GM13976 (cell line): Measurements from ENCODE around the gene VWA1.

ENCODE experiments used
- DNase-seq: peaks from one replicate; pipeline ENCODE4 v3.0.0; 2012; ENCODE audit warnings: low spot score
- in situ Hi-C: fragments of 300-500 bp; cut with MboI; formaldehyde crosslinking; loops from one replicate; pipeline ENCODE4 v1.12.0; 2022; ENCODE audit warnings: low sequenced_read_pairs, mixed read lengths, inconsistent platforms; ENCODE audit not compliant: unreplicated experiment
- TF ChIP-seq, protein P1 (sequence below): IDR thresholded peaks from 2 replicates; pipeline ENCODE4 v1.5.1; 2012; ENCODE audit warnings: borderline replicate concordance, mild to moderate bottlenecking; ENCODE audit not compliant: insufficient read depth; ENCODE audit errors: extremely low read depth, missing control alignments, control extremely low read depth

Gene VWA1

DNA sequence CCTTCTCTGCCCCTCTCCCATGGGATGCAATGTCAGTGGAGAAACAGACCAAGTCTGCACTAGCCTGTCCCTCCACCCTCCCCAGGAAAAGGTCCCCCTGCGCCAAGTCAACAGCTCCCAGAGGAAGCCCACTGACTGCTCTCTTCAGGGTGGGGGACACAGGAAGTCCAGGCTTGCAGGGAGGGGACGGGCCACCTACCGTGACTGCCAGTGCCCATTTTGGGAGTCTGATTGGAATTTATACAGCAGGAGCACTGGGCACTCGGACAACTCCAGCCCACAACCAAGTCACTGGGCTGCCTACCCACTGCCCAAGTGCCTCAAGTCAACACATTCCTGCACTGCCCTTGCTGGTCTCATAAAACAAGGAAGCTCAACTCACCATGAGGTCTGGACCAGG is 42.5 kb upstream of the VWA1 start:
- no peak for DNase-seq
- TF ChIP-seq, protein P1, sequence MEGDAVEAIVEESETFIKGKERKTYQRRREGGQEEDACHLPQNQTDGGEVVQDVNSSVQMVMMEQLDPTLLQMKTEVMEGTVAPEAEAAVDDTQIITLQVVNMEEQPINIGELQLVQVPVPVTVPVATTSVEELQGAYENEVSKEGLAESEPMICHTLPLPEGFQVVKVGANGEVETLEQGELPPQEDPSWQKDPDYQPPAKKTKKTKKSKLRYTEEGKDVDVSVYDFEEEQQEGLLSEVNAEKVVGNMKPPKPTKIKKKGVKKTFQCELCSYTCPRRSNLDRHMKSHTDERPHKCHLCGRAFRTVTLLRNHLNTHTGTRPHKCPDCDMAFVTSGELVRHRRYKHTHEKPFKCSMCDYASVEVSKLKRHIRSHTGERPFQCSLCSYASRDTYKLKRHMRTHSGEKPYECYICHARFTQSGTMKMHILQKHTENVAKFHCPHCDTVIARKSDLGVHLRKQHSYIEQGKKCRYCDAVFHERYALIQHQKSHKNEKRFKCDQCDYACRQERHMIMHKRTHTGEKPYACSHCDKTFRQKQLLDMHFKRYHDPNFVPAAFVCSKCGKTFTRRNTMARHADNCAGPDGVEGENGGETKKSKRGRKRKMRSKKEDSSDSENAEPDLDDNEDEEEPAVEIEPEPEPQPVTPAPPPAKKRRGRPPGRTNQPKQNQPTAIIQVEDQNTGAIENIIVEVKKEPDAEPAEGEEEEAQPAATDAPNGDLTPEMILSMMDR, result no peak
- in situ Hi-C loops, result no loop called here

DNA sequence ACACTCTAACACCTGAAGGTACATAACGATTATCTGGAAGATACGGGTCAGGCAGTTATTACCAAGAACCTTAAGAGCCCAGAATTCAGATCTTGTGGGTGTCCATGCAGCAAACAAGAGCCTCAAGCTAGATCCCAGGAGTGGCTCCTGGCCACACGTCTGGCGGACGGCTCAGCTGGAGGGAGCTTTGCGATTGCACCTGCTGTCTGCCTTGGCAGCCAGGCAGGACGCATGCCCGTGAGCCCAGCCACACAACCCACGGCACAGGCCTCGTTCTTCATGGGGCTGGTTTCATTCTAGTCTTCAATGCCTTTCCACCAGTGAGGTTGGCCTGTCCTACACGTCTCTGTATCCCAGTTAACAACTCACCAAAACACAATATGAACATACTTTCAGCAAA is 42.1 kb upstream of the VWA1 start:
- in situ Hi-C loops, result no loop called here
- DNase-seq, result no peak
- TF ChIP-seq, protein P1, result no peak

DNA sequence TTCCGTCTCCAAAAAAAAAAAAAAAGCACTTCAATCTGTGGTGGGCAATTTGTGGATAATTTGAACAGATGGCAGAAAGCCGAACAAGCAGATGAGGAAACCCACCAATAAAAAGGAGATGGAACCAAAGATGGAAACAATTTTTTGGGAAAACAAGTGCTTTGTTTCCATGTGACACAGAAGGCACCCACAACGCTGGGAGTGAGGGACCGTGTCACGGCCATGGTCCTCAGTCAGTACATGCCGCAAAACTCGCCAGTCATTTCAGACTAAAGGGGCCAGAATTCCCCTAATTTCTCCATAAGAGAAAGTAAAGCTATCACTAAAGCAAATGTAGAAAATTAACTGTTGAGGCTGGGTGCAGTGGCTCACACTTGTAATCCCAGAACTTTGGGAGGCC is 41.4 kb upstream of the VWA1 start:
- in situ Hi-C loops, result no loop called here
- no peak for DNase-seq
- TF ChIP-seq, protein P1, result no peak

DNA sequence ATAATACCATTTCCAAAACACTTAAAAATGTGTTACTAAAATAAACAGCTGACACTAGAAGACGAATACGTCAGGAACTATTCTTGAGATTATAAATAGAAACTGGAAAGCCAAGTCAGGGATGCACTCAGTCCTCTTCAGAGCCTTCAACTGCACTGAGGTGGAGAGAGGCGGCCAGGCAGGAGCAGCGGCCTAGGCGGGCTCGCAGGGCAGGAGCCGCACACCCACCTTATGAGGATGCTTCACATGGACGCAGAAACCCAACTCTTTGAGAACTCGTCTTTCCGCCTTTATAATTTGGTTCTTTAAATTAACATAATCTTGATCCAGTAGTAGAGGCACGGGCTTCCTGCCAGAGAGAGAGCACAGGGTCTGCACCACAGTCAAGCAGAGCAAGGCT is 40.3 kb upstream of the VWA1 start:
- TF ChIP-seq, protein P1, result no peak
- in situ Hi-C loops, result no loop called here
- DNase-seq, result no peak

DNA sequence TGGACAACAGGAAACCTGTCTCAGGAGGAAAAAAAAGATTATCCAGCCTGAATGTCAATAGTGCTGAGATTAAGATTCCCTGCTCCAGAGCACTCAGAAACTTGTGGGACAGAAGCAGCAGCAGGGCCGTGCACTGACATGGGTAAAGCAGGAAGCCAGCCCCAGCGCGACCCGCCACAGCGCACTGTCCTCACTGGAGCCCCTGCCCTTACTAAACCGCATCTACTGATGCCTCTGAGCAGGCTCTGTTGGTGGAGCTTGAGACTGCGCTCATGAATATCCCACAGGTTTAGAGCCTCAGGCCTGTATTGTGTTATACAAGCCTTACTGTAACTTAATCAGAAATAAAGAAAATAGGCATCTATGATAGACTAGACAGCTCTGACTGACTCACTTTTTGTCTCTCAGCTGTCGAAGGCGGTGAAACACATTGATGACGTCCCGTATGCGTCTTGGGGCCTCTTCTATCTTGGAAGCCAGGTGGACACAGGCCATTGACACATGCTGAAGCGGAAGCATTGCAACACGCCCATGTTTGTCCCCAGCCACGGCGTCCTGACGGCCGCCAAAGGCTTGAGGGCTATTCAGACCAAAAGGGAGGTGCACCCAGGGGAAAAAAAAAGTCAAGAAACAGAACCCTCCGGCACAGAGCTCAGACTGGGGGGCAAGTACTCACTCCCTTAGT is 37.5 kb upstream of the VWA1 start:
- no peak for DNase-seq
- TF ChIP-seq, protein P1, result no peak
- in situ Hi-C loops, result no loop called here

DNA sequence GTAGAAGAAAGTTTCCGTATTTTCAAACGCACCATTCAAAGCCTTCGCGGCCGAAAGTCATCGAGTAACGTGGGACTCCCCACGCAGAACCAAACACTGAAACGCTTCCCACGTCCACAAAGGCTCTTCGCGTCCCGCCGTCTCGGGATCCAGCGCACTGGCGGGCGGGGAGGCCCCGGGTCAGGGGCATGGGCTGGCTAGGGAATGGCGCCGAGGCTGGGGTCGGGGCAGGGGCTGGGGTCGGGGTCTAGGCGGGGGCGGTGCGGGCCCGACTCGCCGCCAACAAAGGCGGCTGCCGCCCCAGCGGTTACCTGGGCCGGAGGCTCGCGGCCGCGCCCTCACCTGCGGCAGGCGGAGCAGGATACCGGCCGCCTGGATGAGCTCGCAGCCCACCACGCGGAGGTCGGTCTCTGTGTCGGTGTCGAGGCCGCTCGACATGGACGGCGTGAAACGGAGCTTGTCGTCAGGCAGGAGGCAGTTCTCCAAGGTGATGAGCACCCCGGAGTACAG is 36.8 kb upstream of the VWA1 start:
- DNase-seq, result no peak
- TF ChIP-seq, protein P1, result no peak
- in situ Hi-C loops, result no loop called here
